Measurements from ENCODE around the gene ABLIM3. TPM values are rescaled to one million over a fixed set of nuclear protein-coding genes. Genes with fewer than 3 reads are reported as not detected.

The ABLIM3 gene
- total and polyA plus RNA-seq, 2 donors (not counting 3 experiments of a cell fraction or from before 2014, with no cell fraction given), result 16.7 to 42.1 TPM

GRCh38 chr5:149161026-149161687, 19.9 kb downstream of the ABLIM3 start:
- CTCF ChIA-PET, result interaction anchor here (0.8 to 1.7 kb wide), 3 partner anchors 9 to 68 kb away, joined by 3 to 5 read pairs (median 3); no protein-coding TSS in a partner anchor

More at GRCh38 chr5:149161026-149161687, 19.9 kb downstream of the ABLIM3 start:
- Histone ChIP-seq H3K4me2 (ENCODE audit: insufficient read depth, low read length) (no peak overlapping the region), H3K36me3 (ENCODE audit: control insufficient read depth in 2 of 2, extremely low read depth in 1 of 2, insufficient read depth in 2 of 2, low read length in 2 of 2) (no peaks in the 10 kb centered on the region), H3K9me3 (replicated peaks; ENCODE audit: control insufficient read depth, insufficient read depth, low read length) (no peaks in the 10 kb centered on the region), H3K9me1 (replicated peaks; ENCODE audit: control insufficient read depth, extremely low read depth, insufficient read depth, low read length) (no peaks in the 10 kb centered on the region), H3K27me3 (ENCODE audit: control insufficient read depth in 2 of 2, insufficient read depth in 2 of 2, low read length in 2 of 2) (no peaks in the 10 kb centered on the region), H3K79me2 (ENCODE audit: control insufficient read depth, insufficient read depth, low read length) (peaks cover 7% of the 10 kb centered on the region), H4K20me1 (replicated peaks; ENCODE audit: control insufficient read depth, extremely low read depth, insufficient read depth, low read length) (no peaks in the 10 kb centered on the region), H3K9ac (replicated peaks; ENCODE audit: extremely low read depth, insufficient read depth, low read length) (no peak overlapping the region), H2AFZ (ENCODE audit: low read depth, low read length) (no peak overlapping the region), H3K4me1 (ENCODE audit: control insufficient read depth, extremely low read depth, insufficient read depth, low read length) (no peaks in the 10 kb centered on the region), H3K27ac (ENCODE audit: insufficient read depth, low read depth, low read length) (no peak overlapping the region), H3K4me3 (replicated peaks in 1 of 3; ENCODE audit: insufficient read depth in 1 of 3, low read depth in 1 of 3, low read length in 3 of 3) (no peak overlapping the region)
- POLR2A ChIA-PET, result no interaction called here
- TF ChIP-seq CTCF (IDR thresholded peaks at IDR 0.05; ENCODE audit: extremely low read depth in 1 of 2, insufficient read depth in 1 of 2, low read depth in 1 of 2, low read length in 2 of 2) (no peak), EZH2 (IDR thresholded peaks at IDR 0.05; ENCODE audit: borderline replicate concordance, low read depth, low read length, severe bottlenecking) (no peak), JUN (IDR thresholded peaks at IDR 0.05; ENCODE audit: borderline replicate concordance, insufficient read depth, insufficient read length, low read depth) (no peak), GATA2 (IDR thresholded peaks at IDR 0.05; ENCODE audit: insufficient read depth, insufficient read length, low read depth, low read length) (no peak), MYC (IDR thresholded peaks at IDR 0.05; ENCODE audit: low read depth, low read length) (no peak), POLR2AphosphoS5 (IDR thresholded peaks at IDR 0.05; ENCODE audit: insufficient read depth, low read depth, low read length) (no peak), FOS (IDR thresholded peaks at IDR 0.05; ENCODE audit: borderline replicate concordance, insufficient read depth, low read length) (no peak), POLR2A (IDR thresholded peaks at IDR 0.05; ENCODE audit: low read depth, low read length) (no peak)
- TF ChIP-seq, protein P1, sequence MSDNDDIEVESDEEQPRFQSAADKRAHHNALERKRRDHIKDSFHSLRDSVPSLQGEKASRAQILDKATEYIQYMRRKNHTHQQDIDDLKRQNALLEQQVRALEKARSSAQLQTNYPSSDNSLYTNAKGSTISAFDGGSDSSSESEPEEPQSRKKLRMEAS (IDR thresholded peaks at IDR 0.05; ENCODE audit: insufficient read depth, insufficient read length), result no peak
- intact Hi-C loops (cut with micrococcal nuclease) (no loop called here), dilution Hi-C loops (cut with MboI; ENCODE audit: extremely low pct_ligation_motif_present, low sequenced_read_pairs) (no loop called here)
- DNase-seq (ENCODE audit: low read depth, low spot score), result no peak
- BruUV-seq (replicated peaks), result no TSS peak
- FAIRE-seq, result no peak
